GM20000 (cell line): ENCODE results near the gene MITD1.

Experiments
- DNase-seq: peaks from one replicate; pipeline ENCODE4 v3.0.0; 2012; ENCODE audit warnings: low spot score
- CTCF ChIP-seq: IDR thresholded peaks from 2 replicates; pipeline ENCODE4 v1.5.1; 2012; ENCODE audit warnings: mild to moderate bottlenecking, control low read depth; ENCODE audit errors: extremely low read depth, missing control alignments

The MITD1 gene

GRCh38 chr2:99180755-99181623 lies at the start of gene MITD1, which contains the start of gene MRPL30:
MITD1 (minus strand) TSS chr2:99181058; CDS start chr2:99180981, 77 bp downstream.
MRPL30 (plus strand) TSS chr2:99181184; CDS start chr2:99186204, 5,020 bp downstream.
- TF ChIP-seq CTCF = no peak
- peak; percentile 82 for DNase-seq

GRCh38 chr2:99217929-99218501 lies 37.2 kb upstream of the MITD1 start:
- no peak for DNase-seq
- TF ChIP-seq CTCF = no peak

- DNase-seq = no peak
- TF ChIP-seq CTCF = no peak
These were observed 35.2 kb upstream of the MITD1 start for GRCh38 chr2:99216096-99216495.

- no peak for DNase-seq
These were observed 24.6 kb upstream of the MITD1 start for GRCh38 chr2:99205491-99205890.

GRCh38 chr2:99201959-99202678 lies 21.3 kb upstream of the MITD1 start:
- no peak for DNase-seq
- no peak for TF ChIP-seq CTCF

More at GRCh38 chr2:99205491-99205890, 24.6 kb upstream of the MITD1 start:
- TF ChIP-seq CTCF = no peak

- TF ChIP-seq CTCF = no peak
- DNase-seq = no peak
These were observed 19.4 kb upstream of the MITD1 start for GRCh38 chr2:99200076-99200800.
